ENCODE results near the gene PDE8A. TPM values are rescaled to one million over a fixed set of nuclear protein-coding genes. Genes with fewer than 3 reads are reported as not detected.

Gene PDE8A
- total RNA-seq, 1 donor from 2014 or later, result 11.4 TPM

GRCh38 chr15:84938726-84939125 lies 42.9 kb upstream of the PDE8A start:
- Mint-ChIP-seq H3K27me3 (ENCODE audit: insufficient read depth, low read depth) (peaks cover 8% of the 10 kb centered on the region), H3K4me3 (no peak overlapping the region), H3K27ac (no peak overlapping the region), H3K4me1 (no peaks in the 10 kb centered on the region), H3K36me3 (no peaks in the 10 kb centered on the region), H3K9me3 (no peaks in the 10 kb centered on the region)
- H3K4me3 ChIP-seq, result no peak overlapping the region
- H3K79me2 ChIP-seq (ENCODE audit: low read depth), result no peaks in the 10 kb centered on the region
- H3K4me2 ChIP-seq, result no peak overlapping the region
- H3K27me3 ChIP-seq, result no peaks in the 10 kb centered on the region
- H2AFZ ChIP-seq (replicated peaks), result no peak overlapping the region
- TF ChIP-seq EZH2 (IDR thresholded peaks at IDR 0.05) (no peak), EZH2phosphoT487 (IDR thresholded peaks at IDR 0.05) (no peak), CTCF (IDR thresholded peaks at IDR 0.05) (no peak)
- H3K9ac ChIP-seq, result no peak overlapping the region
- no peak overlapping the region for H3K27ac ChIP-seq
- no peak for DNase-seq (ENCODE audit: low spot score)
- no peaks in the 10 kb centered on the region for H4K20me1 ChIP-seq (ENCODE audit: low read depth)
- no peaks in the 10 kb centered on the region for H3K36me3 ChIP-seq
- H3F3A ChIP-seq (ENCODE audit: low read depth), result no peaks in the 10 kb centered on the region
- no peaks in the 10 kb centered on the region for H3K4me1 ChIP-seq
- no peaks in the 10 kb centered on the region for H3K9me3 ChIP-seq (ENCODE audit: low read depth)

GRCh38 chr15:84940399-84940798 lies 41.3 kb upstream of the PDE8A start:
- Histone ChIP-seq H2AFZ (replicated peaks) (no peak overlapping the region), H3K36me3 (no peaks in the 10 kb centered on the region), H4K20me1 (ENCODE audit: low read depth) (no peaks in the 10 kb centered on the region), H3K4me2 (no peak overlapping the region), H3K4me1 (no peaks in the 10 kb centered on the region), H3K9me3 (ENCODE audit: low read depth) (no peaks in the 10 kb centered on the region), H3K27ac (no peak overlapping the region), H3K9ac (no peak overlapping the region), H3F3A (ENCODE audit: low read depth) (no peaks in the 10 kb centered on the region), H3K27me3 (no peaks in the 10 kb centered on the region), H3K4me3 (no peak overlapping the region), H3K79me2 (ENCODE audit: low read depth) (no peaks in the 10 kb centered on the region)
- Mint-ChIP-seq H3K36me3 (no peaks in the 10 kb centered on the region), H3K4me1 (no peaks in the 10 kb centered on the region), H3K9me3 (no peaks in the 10 kb centered on the region), H3K27me3 (ENCODE audit: insufficient read depth, low read depth) (peaks cover 8% of the 10 kb centered on the region), H3K4me3 (no peak overlapping the region), H3K27ac (no peak overlapping the region)
- no peak for TF ChIP-seq EZH2 (IDR thresholded peaks at IDR 0.05)
- TF ChIP-seq CTCF (IDR thresholded peaks at IDR 0.05), result no peak
- TF ChIP-seq EZH2phosphoT487 (IDR thresholded peaks at IDR 0.05), result no peak
- DNase-seq (ENCODE audit: low spot score), result no peak

- no peaks in the 10 kb centered on the region for H3K4me1 ChIP-seq
- Mint-ChIP-seq H3K36me3 (no peaks in the 10 kb centered on the region), H3K27me3 (ENCODE audit: insufficient read depth, low read depth) (peaks cover 10% of the 10 kb centered on the region), H3K9me3 (no peaks in the 10 kb centered on the region), H3K4me1 (no peaks in the 10 kb centered on the region), H3K27ac (no peak overlapping the region), H3K4me3 (no peak overlapping the region)
- no peak overlapping the region for H3K4me3 ChIP-seq
- no peaks in the 10 kb centered on the region for H3K9me3 ChIP-seq (ENCODE audit: low read depth)
- no peaks in the 10 kb centered on the region for H3K27me3 ChIP-seq
- H3K9ac ChIP-seq, result no peak overlapping the region
- no peak overlapping the region for H3K4me2 ChIP-seq
- TF ChIP-seq EZH2phosphoT487 (IDR thresholded peaks at IDR 0.05), result no peak
- no peak for TF ChIP-seq EZH2 (IDR thresholded peaks at IDR 0.05)
- TF ChIP-seq CTCF (IDR thresholded peaks at IDR 0.05), result no peak
- no peak for DNase-seq (ENCODE audit: low spot score)
- no peaks in the 10 kb centered on the region for H4K20me1 ChIP-seq (ENCODE audit: low read depth)
- H3K36me3 ChIP-seq, result no peaks in the 10 kb centered on the region
- H3F3A ChIP-seq (ENCODE audit: low read depth), result no peaks in the 10 kb centered on the region
- no peak overlapping the region for H3K27ac ChIP-seq
- no peak overlapping the region for H2AFZ ChIP-seq (replicated peaks)
- H3K79me2 ChIP-seq (ENCODE audit: low read depth), result no peaks in the 10 kb centered on the region
These were observed 39.2 kb upstream of the PDE8A start for GRCh38 chr15:84942456-84942855.

Measured in neural progenitor cell (in vitro differentiated cells).